GDM1 (cell line): ENCODE data around the gene NDUFV1.
"Not testable (repeated sequence)": the region's sequence is repeated elsewhere in the genome, so short reads cannot be mapped to it uniquely, and the experiment has no call there.

Source experiments
- DNase-seq: peaks from one replicate; lab custom pipeline; 2025; lab: John Stamatoyannopoulos, UW

NDUFV1 gene

GRCh38 chr11:67586568-67587250 lies 20.0 kb upstream of the NDUFV1 start:
- no peak for DNase-seq

- DNase-seq: no peak
These were observed 18.6 kb upstream of the NDUFV1 start for GRCh38 chr11:67588136-67588503.

GRCh38 chr11:67588899-67589415 lies 17.8 kb upstream of the NDUFV1 start:
- DNase-seq: not testable (repeated sequence)

GRCh38 chr11:67592880-67593564 lies 13.7 kb upstream of the NDUFV1 start:
- DNase-seq: no peak

GRCh38 chr11:67593565-67593905 lies 13.2 kb upstream of the NDUFV1 start:
- DNase-seq: no peak

GRCh38 chr11:67594480-67594879 lies 12.3 kb upstream of the NDUFV1 start:
- DNase-seq: no peak

- no peak for DNase-seq
These were observed 9.9 kb upstream of the NDUFV1 start for GRCh38 chr11:67596753-67597300.

GRCh38 chr11:67597458-67597857 lies 9.3 kb upstream of the NDUFV1 start:
- not testable (repeated sequence) for DNase-seq

- not testable (repeated sequence) for DNase-seq
These were observed 8.8 kb upstream of the NDUFV1 start for GRCh38 chr11:67597963-67598362.

- DNase-seq: no peak
These were observed 7.6 kb upstream of the NDUFV1 start for GRCh38 chr11:67599149-67599548.

- DNase-seq: peak; percentile 74
These were observed 6.3 kb upstream of the NDUFV1 start for GRCh38 chr11:67600324-67601029.

- DNase-seq: no peak
These were observed 5.6 kb upstream of the NDUFV1 start for GRCh38 chr11:67601098-67601497.

GRCh38 chr11:67604119-67604518 lies 2.6 kb upstream of the NDUFV1 start:
- not testable (repeated sequence) for DNase-seq

GRCh38 chr11:67604815-67605214 lies 1.9 kb upstream of the NDUFV1 start:
- DNase-seq: no peak

- DNase-seq: no peak
These were observed 1.3 kb upstream of the NDUFV1 start for GRCh38 chr11:67605231-67606011.

GRCh38 chr11:67606093-67606491 lies 644 bp upstream of the NDUFV1 start:
- DNase-seq: no peak

- no peak for DNase-seq
These were observed 771 bp downstream of the NDUFV1 start for GRCh38 chr11:67607507-67607906.

- DNase-seq: no peak
These were observed 1.8 kb downstream of the NDUFV1 start for GRCh38 chr11:67608486-67608885.

GRCh38 chr11:67609316-67609715 lies 2.6 kb downstream of the NDUFV1 start:
- no peak for DNase-seq

- no peak for DNase-seq
These were observed 3.6 kb downstream of the NDUFV1 start for GRCh38 chr11:67610302-67610868.

GRCh38 chr11:67611165-67611564 lies 4.4 kb downstream of the NDUFV1 start:
- DNase-seq: no peak
